Right lobe of liver (tissue), 4 donors: ENCODE results near the gene ADSS1.
"Not testable (repeated sequence)": the region's sequence is repeated elsewhere in the genome, so short reads cannot be mapped to it uniquely, and the experiment has no call there.

Source experiments
- CTCF ChIP-seq, 4 donors: fragments of 200-600 bp in 3 of 4; fragments of 450-650 bp in 1 of 4; IDR thresholded peaks; one replicate each; pipeline versions ENCODE4 v1.5.1 to v1.8.0; 2016 to 2022; ENCODE audit warnings: antibody characterized with exemption in 4 of 4, mild to moderate bottlenecking in 2 of 4
- POLR2A ChIP-seq: fragments of 450-650 bp; IDR thresholded peaks from one replicate; pipeline ENCODE4 v1.6.1; 2017; ENCODE audit warnings: antibody characterized with exemption, mild to moderate bottlenecking
- donor health status: DM: no; HTN: no; CAD: no.
- donor health status: DM: no; HTN: no; CAD: no.
- donor health status: DM: no; HTN: yes; CAD: no.

GRCh38 chr14:104729176-104729834, 5.3 kb downstream of the ADSS1 start:
- not testable (repeated sequence) for TF ChIP-seq CTCF (IDR thresholded peaks at IDR 0.05); POLR2A
